Keratinocyte (primary cell): ENCODE results near the gene CDA. TPM values are rescaled to one million over a fixed set of nuclear protein-coding genes. Genes with fewer than 3 reads are reported as not detected.

Experiments used
- DNase-seq: peaks from one replicate; pipeline ENCODE4 v3.0.0-alpha.2; 2011; ENCODE audit warnings: low read depth, missing footprints, low spot score
- FAIRE-seq: peaks from 2 replicates; lab custom pipeline; 2011; peaks lifted over from hg19 to GRCh38; lab: Jason Lieb, UNC
- H2AFZ ChIP-seq: 2 replicates; pipeline ENCODE4 v1.6.0; 2012; ENCODE audit warnings: low read length, control low read depth, inconsistent platforms; ENCODE audit not compliant: control insufficient read depth
- H3K27ac ChIP-seq: 2 replicates; pipeline ENCODE4 v1.5.1; 2011; ENCODE audit warnings: low read length; ENCODE audit not compliant: control insufficient read depth, insufficient read depth
- H3K27me3 ChIP-seq: 3 replicates; pipeline ENCODE4 v1.6.0; 2011; ENCODE audit warnings: low read length; ENCODE audit not compliant: control insufficient read depth, insufficient read depth; ENCODE audit errors: extremely low read depth
- H3K36me3 ChIP-seq, 2 experiments: 2 replicates in 1 of 2; 3 replicates in 1 of 2; pipeline ENCODE4 v1.5.1; 2011; ENCODE audit warnings: low read length in 2 of 2, mild to moderate bottlenecking in 1 of 2; ENCODE audit not compliant: control insufficient read depth in 2 of 2, insufficient read depth in 2 of 2; ENCODE audit errors: extremely low read depth in 1 of 2
- H3K4me1 ChIP-seq: 3 replicates; pipeline ENCODE4 v1.5.1; 2011; ENCODE audit warnings: low read length; ENCODE audit not compliant: control insufficient read depth, insufficient read depth; ENCODE audit errors: extremely low read depth
- H3K4me2 ChIP-seq: 3 replicates; pipeline ENCODE4 v1.6.0; 2011; ENCODE audit warnings: low read depth, low read length; ENCODE audit not compliant: control insufficient read depth, insufficient read depth; ENCODE audit errors: extremely low read depth
- H3K4me3 ChIP-seq, 3 experiments: fragments of 200-600 bp in 1 of 3; sonication (generic) in 1 of 3; 2 replicates in 2 of 3; 3 replicates in 1 of 3; pipeline ENCODE4 v1.5.1; 2011 to 2016; ENCODE audit warnings: low read length in 3 of 3, mild to moderate bottlenecking in 3 of 3, control low read depth in 2 of 3, inconsistent platforms in 1 of 3, low read depth in 1 of 3, mixed read lengths in 1 of 3, mixed run types in 1 of 3, moderate library complexity in 1 of 3; ENCODE audit not compliant: control insufficient read depth in 2 of 3, insufficient read depth in 2 of 3; ENCODE audit errors: extremely low read depth in 1 of 3
- H3K79me2 ChIP-seq: 2 replicates; pipeline ENCODE4 v1.6.0; 2012; ENCODE audit warnings: low read length; ENCODE audit not compliant: control insufficient read depth, insufficient read depth
- H3K9ac ChIP-seq: 3 replicates; pipeline ENCODE4 v1.6.0; 2011; ENCODE audit warnings: low read length; ENCODE audit not compliant: control insufficient read depth, insufficient read depth; ENCODE audit errors: extremely low read depth
- H3K9me1 ChIP-seq: 3 replicates; pipeline ENCODE4 v1.6.0; 2011; ENCODE audit warnings: low read length; ENCODE audit not compliant: control insufficient read depth, insufficient read depth; ENCODE audit errors: extremely low read depth
- H3K9me3 ChIP-seq: 2 replicates; pipeline ENCODE4 v1.5.1; 2012; ENCODE audit warnings: low read depth, low read length; ENCODE audit not compliant: control insufficient read depth
- H4K20me1 ChIP-seq: 3 replicates; pipeline ENCODE4 v1.6.0; 2011; ENCODE audit warnings: low read length; ENCODE audit not compliant: control insufficient read depth, insufficient read depth; ENCODE audit errors: extremely low read depth
- EZH2 ChIP-seq: IDR thresholded peaks from one replicate; pipeline ENCODE4 v1.6.1; 2012; ENCODE audit warnings: inconsistent platforms, mild to moderate bottlenecking, low read length, moderate library complexity
- dilution Hi-C: fragments of 300-500 bp; cut with MboI; formaldehyde crosslinking; loops from one replicate; pipeline ENCODE4 v1.7.0; 2020; ENCODE audit warnings: low sequenced_read_pairs; ENCODE audit not compliant: extremely low pct_ligation_motif_present
- polyA plus RNA-seq, 5 experiments: library from polyadenylated mRNA; depleted of rRNA in 3 of 5; stranded (reverse) in 3 of 5; stranded (forward) in 1 of 5; unstranded in 1 of 5; fragments of >200 nt; gene quantifications; 1 replicate in 1 of 5; 2 replicates in 3 of 5; 3 replicates in 1 of 5; pipeline versions ENCODE4 v1.2.1 to v1.2.3, GENCODE V29; 2011 to 2012; ENCODE audit warnings: missing spikeins in 2 of 5, low read depth in 1 of 5, low replicate concordance in 1 of 5
- TF ChIP-seq, protein P1 (sequence below), 3 experiments: IDR thresholded peaks in 1 of 3; conservative IDR thresholded peaks in 1 of 3; optimal IDR thresholded peaks in 1 of 3; 2 replicates in 2 of 3; 3 replicates in 1 of 3; pipeline versions ENCODE3 to v1.5.1; 2011; ENCODE audit warnings: low read length in 3 of 3, mild to moderate bottlenecking in 3 of 3, moderate library complexity in 2 of 3, control low read depth in 1 of 3, inconsistent platforms in 1 of 3; ENCODE audit not compliant: insufficient read depth in 2 of 3; ENCODE audit errors: extremely low read depth in 1 of 3

The CDA gene
- polyA plus RNA-seq, 1 donor (not counting 4 experiments of a cell fraction or from before 2014, with no cell fraction given), result 44.9 TPM

DNA sequence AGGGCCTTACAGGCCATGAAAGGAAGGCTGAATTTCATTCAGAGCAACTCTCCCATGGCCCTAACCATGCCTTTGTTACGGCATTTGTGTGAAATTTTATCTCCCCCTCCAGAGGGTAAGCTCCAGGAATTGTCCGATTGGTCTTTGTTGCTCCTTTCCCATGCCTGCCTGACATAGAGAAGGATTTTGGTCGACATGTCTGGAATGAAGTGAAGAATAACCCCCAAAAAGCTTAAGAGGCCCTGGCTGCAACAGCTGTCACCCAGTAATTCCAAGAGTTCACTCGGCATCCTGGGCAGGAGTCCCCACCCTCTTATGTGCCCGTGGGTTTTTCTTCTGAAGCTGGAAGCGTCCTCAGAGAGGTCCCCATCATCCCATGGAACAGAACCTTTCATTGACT lies 20.6 kb downstream of the CDA start:
- Histone ChIP-seq H3K4me3 (no peak overlapping the region), H3K27ac (no peak overlapping the region), H3K9me3 (no peaks in the 10 kb centered on the region), H3K79me2 (no peaks in the 10 kb centered on the region), H4K20me1 (no peaks in the 10 kb centered on the region), H3K9me1 (no peaks in the 10 kb centered on the region), H3K9ac (no peak overlapping the region), H2AFZ (no peak overlapping the region), H3K4me2 (no peak overlapping the region), H3K36me3 (peaks cover 0 to 9% of the 10 kb centered on the region in 2 experiments), H3K4me1 (peaks cover 23% of the 10 kb centered on the region), H3K27me3 (no peaks in the 10 kb centered on the region)
- no peak for DNase-seq
- TF ChIP-seq, protein P1, sequence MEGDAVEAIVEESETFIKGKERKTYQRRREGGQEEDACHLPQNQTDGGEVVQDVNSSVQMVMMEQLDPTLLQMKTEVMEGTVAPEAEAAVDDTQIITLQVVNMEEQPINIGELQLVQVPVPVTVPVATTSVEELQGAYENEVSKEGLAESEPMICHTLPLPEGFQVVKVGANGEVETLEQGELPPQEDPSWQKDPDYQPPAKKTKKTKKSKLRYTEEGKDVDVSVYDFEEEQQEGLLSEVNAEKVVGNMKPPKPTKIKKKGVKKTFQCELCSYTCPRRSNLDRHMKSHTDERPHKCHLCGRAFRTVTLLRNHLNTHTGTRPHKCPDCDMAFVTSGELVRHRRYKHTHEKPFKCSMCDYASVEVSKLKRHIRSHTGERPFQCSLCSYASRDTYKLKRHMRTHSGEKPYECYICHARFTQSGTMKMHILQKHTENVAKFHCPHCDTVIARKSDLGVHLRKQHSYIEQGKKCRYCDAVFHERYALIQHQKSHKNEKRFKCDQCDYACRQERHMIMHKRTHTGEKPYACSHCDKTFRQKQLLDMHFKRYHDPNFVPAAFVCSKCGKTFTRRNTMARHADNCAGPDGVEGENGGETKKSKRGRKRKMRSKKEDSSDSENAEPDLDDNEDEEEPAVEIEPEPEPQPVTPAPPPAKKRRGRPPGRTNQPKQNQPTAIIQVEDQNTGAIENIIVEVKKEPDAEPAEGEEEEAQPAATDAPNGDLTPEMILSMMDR (optimal IDR thresholded peaks at IDR 0.05 in 1 of 3, IDR thresholded peaks at IDR 0.05 in 1 of 3, conservative IDR thresholded peaks at IDR 0.05 in 1 of 3; ENCODE audit: extremely low read depth in 1 of 3, insufficient read depth in 2 of 3, low read length in 3 of 3), result no peak
- TF ChIP-seq EZH2, result no peak
- dilution Hi-C loops, result no loop called here
- no peak for FAIRE-seq

DNA sequence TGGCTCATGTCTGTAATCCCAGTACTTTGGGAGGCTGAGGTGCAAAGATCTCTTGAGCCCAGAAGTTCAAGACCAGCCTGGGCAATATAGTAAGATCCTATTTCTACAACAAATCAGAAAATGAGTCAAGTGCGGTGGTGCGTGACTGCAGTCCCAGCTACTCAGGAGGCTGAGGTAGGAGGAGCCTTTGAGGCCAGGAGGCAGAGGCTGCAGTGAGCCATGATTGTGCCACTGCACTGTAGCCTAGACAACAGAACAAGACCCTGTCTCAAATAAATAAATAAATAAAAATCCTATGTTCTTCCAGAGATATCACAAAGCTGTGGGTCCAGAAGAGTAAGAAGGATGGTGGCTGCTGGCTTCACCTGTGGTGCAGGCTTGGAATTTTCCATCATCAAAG lies 22.1 kb downstream of the CDA start:
- dilution Hi-C loops, result no loop called here
- peaks cover 19% of the 10 kb centered on the region for H3K4me1 ChIP-seq
- FAIRE-seq (no peak), DNase-seq (no peak)
- no peaks in the 10 kb centered on the region for H3K27me3 ChIP-seq
- no peaks in the 10 kb centered on the region for H3K9me3 ChIP-seq
- H3K4me3 ChIP-seq, result no peak overlapping the region
- no peaks in the 10 kb centered on the region for H3K79me2 ChIP-seq
- no peaks in the 10 kb centered on the region for H4K20me1 ChIP-seq
- no peak for TF ChIP-seq EZH2
- TF ChIP-seq, protein P1 (optimal IDR thresholded peaks at IDR 0.05 in 1 of 3, IDR thresholded peaks at IDR 0.05 in 1 of 3, conservative IDR thresholded peaks at IDR 0.05 in 1 of 3; ENCODE audit: extremely low read depth in 1 of 3, insufficient read depth in 2 of 3, low read length in 3 of 3), result no peak
- peaks cover 0 to 9% of the 10 kb centered on the region in 2 experiments for H3K36me3 ChIP-seq
- H2AFZ ChIP-seq, result no peak overlapping the region
- no peaks in the 10 kb centered on the region for H3K9me1 ChIP-seq
- no peak overlapping the region for H3K4me2 ChIP-seq
- H3K9ac ChIP-seq, result no peak overlapping the region
- H3K27ac ChIP-seq, result no peak overlapping the region
